KMS-11 (cell line): ENCODE results near the gene SCFD2.

Experiments used
- H2AFZ ChIP-seq: fragments of 200-600 bp; sonication (generic); 2 replicates; pipeline ENCODE4 v1.6.1; 2016; ENCODE audit warnings: antibody characterized with exemption, mixed run types, low read depth
- H3K27ac ChIP-seq: fragments of 200-600 bp; sonication (generic); 2 replicates; pipeline ENCODE4 v1.6.1; 2016; ENCODE audit warnings: mild to moderate bottlenecking, mixed run types
- H3K27me3 ChIP-seq: fragments of 200-600 bp; sonication (generic); 2 replicates; pipeline ENCODE4 v1.6.1; 2017; ENCODE audit warnings: mild to moderate bottlenecking, low read depth, mixed run types, moderate library complexity; ENCODE audit not compliant: insufficient read depth
- H3K36me3 ChIP-seq: fragments of 200-600 bp; sonication (generic); 2 replicates; pipeline ENCODE4 v1.6.1; 2017; ENCODE audit warnings: mild to moderate bottlenecking, mixed run types; ENCODE audit not compliant: insufficient read depth
- H3K4me1 ChIP-seq: fragments of 200-600 bp; sonication (generic); 2 replicates; pipeline ENCODE4 v1.6.1; 2016; ENCODE audit warnings: mild to moderate bottlenecking, low read depth, mixed run types; ENCODE audit not compliant: poor library complexity, severe bottlenecking
- H3K4me2 ChIP-seq: fragments of 200-600 bp; sonication (generic); 2 replicates; pipeline ENCODE4 v1.7.0; 2016; ENCODE audit warnings: mild to moderate bottlenecking, mixed run types
- H3K4me3 ChIP-seq: fragments of 200-600 bp; sonication (generic); IDR thresholded peaks from 2 replicates; pipeline ENCODE4 v1.6.1; 2017; ENCODE audit warnings: low read depth, low read length, mixed read lengths; ENCODE audit not compliant: insufficient read depth
- H3K79me2 ChIP-seq: fragments of 200-600 bp; sonication (generic); 2 replicates; pipeline ENCODE4 v1.6.1; 2016; ENCODE audit warnings: low read depth, mixed run types; ENCODE audit not compliant: insufficient read depth
- H3K9ac ChIP-seq: fragments of 200-600 bp; sonication (generic); 2 replicates; pipeline ENCODE4 v1.6.1; 2016; ENCODE audit warnings: mild to moderate bottlenecking, mixed run types
- H4K20me1 ChIP-seq: fragments of 200-600 bp; sonication (generic); 2 replicates; pipeline ENCODE4 v1.6.1; 2016; ENCODE audit warnings: mild to moderate bottlenecking, mixed run types; ENCODE audit not compliant: insufficient read depth
- CTCF ChIP-seq: fragments of 200-600 bp; sonication (generic); conservative IDR thresholded peaks from 2 replicates; pipeline ENCODE4 v1.6.1; 2017; ENCODE audit warnings: low read depth, mild to moderate bottlenecking, antibody characterized with exemption, low read length, moderate library complexity, mixed read lengths

The SCFD2 gene

GRCh38 chr4:52942936-52943335, 422.9 kb downstream of the SCFD2 start:
- Histone ChIP-seq H3K36me3 (no peaks in the 10 kb centered on the region), H3K9ac (no peak overlapping the region), H2AFZ (no peak overlapping the region), H3K4me2 (no peak overlapping the region), H3K27ac (no peak overlapping the region), H4K20me1 (no peaks in the 10 kb centered on the region), H3K4me1 (no peaks in the 10 kb centered on the region), H3K27me3 (no peaks in the 10 kb centered on the region), H3K4me3 (no peak overlapping the region), H3K79me2 (no peaks in the 10 kb centered on the region)
- no peak for TF ChIP-seq CTCF

GRCh38 chr4:52941450-52941849, 424.4 kb downstream of the SCFD2 start:
- Histone ChIP-seq H3K4me3 (no peak overlapping the region), H3K27ac (no peak overlapping the region), H3K79me2 (no peaks in the 10 kb centered on the region), H3K4me1 (no peaks in the 10 kb centered on the region), H3K36me3 (no peaks in the 10 kb centered on the region), H4K20me1 (no peaks in the 10 kb centered on the region), H2AFZ (no peak overlapping the region), H3K4me2 (no peak overlapping the region), H3K27me3 (no peaks in the 10 kb centered on the region), H3K9ac (no peak overlapping the region)
- TF ChIP-seq CTCF: no peak

- Histone ChIP-seq H2AFZ (no peak overlapping the region), H3K9ac (no peak overlapping the region), H3K36me3 (no peaks in the 10 kb centered on the region), H3K4me1 (no peaks in the 10 kb centered on the region), H3K27me3 (no peaks in the 10 kb centered on the region), H3K4me3 (no peak overlapping the region), H3K4me2 (no peak overlapping the region), H4K20me1 (no peaks in the 10 kb centered on the region), H3K27ac (no peak overlapping the region), H3K79me2 (no peaks in the 10 kb centered on the region)
- TF ChIP-seq CTCF: no peak
These were observed 426.1 kb downstream of the SCFD2 start for GRCh38 chr4:52939739-52940138.

- H3K9ac ChIP-seq: no peak overlapping the region
- no peaks in the 10 kb centered on the region for H3K79me2 ChIP-seq
- H3K27ac ChIP-seq: no peak overlapping the region
- H3K4me2 ChIP-seq: no peak overlapping the region
- H3K4me3 ChIP-seq: no peak overlapping the region
- H3K27me3 ChIP-seq: no peaks in the 10 kb centered on the region
- H4K20me1 ChIP-seq: no peaks in the 10 kb centered on the region
- H3K4me1 ChIP-seq: no peaks in the 10 kb centered on the region
- no peak overlapping the region for H2AFZ ChIP-seq
- no peak for TF ChIP-seq CTCF
- H3K36me3 ChIP-seq: no peaks in the 10 kb centered on the region
These were observed 426.5 kb downstream of the SCFD2 start for GRCh38 chr4:52939325-52939724.

- TF ChIP-seq CTCF: no peak
- H3K4me3 ChIP-seq: no peak overlapping the region
- H3K27ac ChIP-seq: no peak overlapping the region
- H3K9ac ChIP-seq: no peak overlapping the region
- H3K4me1 ChIP-seq: no peaks in the 10 kb centered on the region
- no peak overlapping the region for H2AFZ ChIP-seq
- H3K4me2 ChIP-seq: no peak overlapping the region
- no peaks in the 10 kb centered on the region for H4K20me1 ChIP-seq
- H3K79me2 ChIP-seq: no peaks in the 10 kb centered on the region
- H3K36me3 ChIP-seq: no peaks in the 10 kb centered on the region
- H3K27me3 ChIP-seq: no peaks in the 10 kb centered on the region
These were observed 428.0 kb downstream of the SCFD2 start for GRCh38 chr4:52937829-52938228.
